DND-41 (cell line): ENCODE results near the gene ERC2.

Experiments
- EZH2 ChIP-seq: IDR thresholded peaks from 3 replicates; pipeline ENCODE4 v1.6.1; 2012; ENCODE audit warnings: borderline replicate concordance, low read depth, mild to moderate bottlenecking, moderate library complexity, low read length, inconsistent platforms; ENCODE audit not compliant: severe bottlenecking
- TF ChIP-seq, protein P1 (sequence below): IDR thresholded peaks from 2 replicates; pipeline ENCODE4 v1.5.1; 2012; ENCODE audit warnings: borderline replicate concordance, low read length, moderate library complexity, mild to moderate bottlenecking; ENCODE audit not compliant: poor library complexity, severe bottlenecking; ENCODE audit errors: extremely low read depth

DNA sequence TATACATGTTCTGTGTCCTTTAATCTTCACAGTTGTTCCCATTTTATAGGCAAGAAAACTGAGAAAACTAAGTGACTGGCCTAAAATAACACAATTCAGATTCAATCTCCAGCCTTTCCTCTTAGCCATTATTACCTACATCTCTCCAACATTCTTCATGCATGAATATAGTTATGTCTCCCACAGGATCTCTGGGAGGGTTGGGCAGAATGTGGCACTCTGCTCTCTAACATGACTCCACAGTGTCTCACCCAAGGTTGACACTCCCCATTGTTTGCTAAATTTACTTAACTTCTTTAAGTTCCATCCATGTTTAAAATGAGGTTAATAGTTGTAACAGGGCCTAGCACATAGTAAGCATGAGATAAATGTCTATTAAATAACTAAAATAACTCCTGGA is 276.3 kb downstream of the ERC2 start:
- no peak for TF ChIP-seq EZH2
- TF ChIP-seq, protein P1, sequence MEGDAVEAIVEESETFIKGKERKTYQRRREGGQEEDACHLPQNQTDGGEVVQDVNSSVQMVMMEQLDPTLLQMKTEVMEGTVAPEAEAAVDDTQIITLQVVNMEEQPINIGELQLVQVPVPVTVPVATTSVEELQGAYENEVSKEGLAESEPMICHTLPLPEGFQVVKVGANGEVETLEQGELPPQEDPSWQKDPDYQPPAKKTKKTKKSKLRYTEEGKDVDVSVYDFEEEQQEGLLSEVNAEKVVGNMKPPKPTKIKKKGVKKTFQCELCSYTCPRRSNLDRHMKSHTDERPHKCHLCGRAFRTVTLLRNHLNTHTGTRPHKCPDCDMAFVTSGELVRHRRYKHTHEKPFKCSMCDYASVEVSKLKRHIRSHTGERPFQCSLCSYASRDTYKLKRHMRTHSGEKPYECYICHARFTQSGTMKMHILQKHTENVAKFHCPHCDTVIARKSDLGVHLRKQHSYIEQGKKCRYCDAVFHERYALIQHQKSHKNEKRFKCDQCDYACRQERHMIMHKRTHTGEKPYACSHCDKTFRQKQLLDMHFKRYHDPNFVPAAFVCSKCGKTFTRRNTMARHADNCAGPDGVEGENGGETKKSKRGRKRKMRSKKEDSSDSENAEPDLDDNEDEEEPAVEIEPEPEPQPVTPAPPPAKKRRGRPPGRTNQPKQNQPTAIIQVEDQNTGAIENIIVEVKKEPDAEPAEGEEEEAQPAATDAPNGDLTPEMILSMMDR: no peak
